Measurements from ENCODE around the gene ING5. TPM values are rescaled to one million over a fixed set of nuclear protein-coding genes. Genes with fewer than 3 reads are reported as not detected.
A peak's percentile ranks its signal among the peaks of the same experiment; 100 is the strongest.
"Not testable (repeated sequence)": the region's sequence is repeated elsewhere in the genome, so short reads cannot be mapped to it uniquely, and the experiment has no call there.

ING5 gene
- 10.3 and 45.2 TPM in 2 replicates for total RNA-seq (2014; rRNA removed; shearing (Covaris generic); ENCODE audit: low replicate concordance)

DNA sequence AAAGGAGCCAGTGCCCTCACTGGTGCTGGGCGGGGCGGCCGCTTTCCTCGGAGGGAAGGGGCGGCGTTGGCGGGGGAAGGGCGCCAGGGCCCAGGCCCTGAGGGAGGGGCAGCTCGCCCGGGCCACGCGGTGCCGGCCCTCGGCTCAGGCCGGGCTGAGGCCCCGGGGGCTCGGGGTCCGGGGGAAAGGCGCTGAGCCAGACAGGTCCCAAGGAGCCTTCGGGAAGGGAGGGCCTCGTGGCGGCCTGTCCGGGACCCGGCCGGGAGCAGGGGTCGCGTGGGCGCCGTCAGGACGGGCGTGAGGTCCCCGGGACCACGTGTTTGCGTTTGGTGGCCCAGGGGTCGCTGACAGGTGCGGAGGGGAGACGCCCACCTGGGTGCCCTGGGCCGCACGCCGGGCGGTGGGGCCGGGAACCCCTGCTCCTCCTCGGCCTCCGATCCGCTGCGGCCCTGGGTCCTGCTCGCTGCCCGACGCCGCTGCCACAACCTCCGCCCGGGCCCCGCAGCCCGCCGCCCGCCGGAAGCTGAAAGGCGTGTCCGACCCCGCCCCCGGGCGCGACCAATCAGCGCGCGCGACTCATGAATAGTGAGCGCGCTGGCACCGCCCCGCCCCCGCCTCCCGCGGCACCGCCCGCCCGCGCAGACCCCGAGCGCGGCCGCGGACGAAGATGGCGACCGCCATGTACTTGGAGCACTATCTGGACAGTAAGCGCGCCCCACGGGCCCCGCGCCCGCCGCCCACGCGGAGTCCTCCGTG is at the start of gene ING5:
TSS of gene ING5 (plus strand) at position 641 of the 756 bp plus-strand sequence. CDS start at position 668, 27 bp downstream.
- peak within 1 kb of the TSS; percentile 80 for H3K4me3 ChIP-seq
- H3K36me3 ChIP-seq, result peaks cover 19% of the 10 kb centered on the region
- peaks cover 5% of the 10 kb centered on the region; the same call in 1 of the 2 replicates for H3K9me3 ChIP-seq
- peak; percentile 95 for DNase-seq
- H3K27me3 ChIP-seq, result no peaks in the 10 kb centered on the region

DNA sequence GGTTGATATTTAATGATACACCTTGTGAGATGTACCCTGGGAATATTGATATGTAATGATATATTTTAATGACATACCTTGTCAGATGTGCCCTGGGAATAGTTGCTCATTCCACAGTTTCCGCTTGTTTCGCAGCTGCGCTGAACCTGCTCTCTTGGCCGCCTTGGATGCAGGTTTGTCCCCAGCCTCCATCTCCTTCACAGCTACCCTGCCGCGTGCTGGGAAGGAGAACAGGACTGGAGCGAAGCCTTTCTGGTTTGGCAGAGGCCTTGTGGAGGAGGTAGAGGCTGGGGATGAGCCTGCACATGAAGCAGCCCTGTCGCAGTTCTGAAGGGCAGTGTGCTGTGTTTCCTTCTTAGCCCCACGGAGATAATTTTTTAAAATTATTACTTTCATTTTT is 49.7 kb upstream of the ING5 start:
- no peak for DNase-seq
- H3K4me3 ChIP-seq, result no peak overlapping the region

DNA sequence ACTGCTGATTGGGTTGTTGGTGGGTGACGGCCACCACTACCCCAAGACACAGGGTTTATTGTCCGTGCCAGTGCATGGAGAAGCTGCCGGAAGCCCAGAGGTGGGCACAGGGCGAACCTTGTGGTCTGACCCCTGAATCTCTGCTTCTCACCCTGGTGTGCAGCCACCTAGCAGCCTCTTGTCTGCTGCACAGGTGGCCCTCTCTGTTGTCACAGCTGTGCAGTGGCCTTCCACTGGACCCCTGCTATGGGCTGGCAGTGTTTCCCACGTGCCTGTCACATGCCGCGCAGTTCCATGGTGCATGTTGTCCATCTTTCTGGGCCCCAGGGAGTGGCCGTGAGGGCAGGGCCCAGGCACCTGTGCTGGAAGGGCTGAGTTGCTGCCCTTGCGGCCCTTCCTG is 49.1 kb upstream of the ING5 start:
- DNase-seq, result no peak
- no peaks in the 10 kb centered on the region for H3K27me3 ChIP-seq
- no peak overlapping the region for H3K4me3 ChIP-seq
- no peaks in the 10 kb centered on the region for H3K9me3 ChIP-seq
- H3K36me3 ChIP-seq, result peaks cover 20% of the 10 kb centered on the region

More for the DNA sequence above, 49.7 kb upstream of the ING5 start:
- Histone ChIP-seq H3K36me3 (peaks cover 20% of the 10 kb centered on the region), H3K9me3 (no peaks in the 10 kb centered on the region), H3K27me3 (no peaks in the 10 kb centered on the region)

- Histone ChIP-seq H3K36me3 (peaks cover 20% of the 10 kb centered on the region), H3K27me3 (no peaks in the 10 kb centered on the region), H3K9me3 (no peaks in the 10 kb centered on the region), H3K4me3 (no peak overlapping the region)
- no peak for DNase-seq
Measured at GRCh38 chr2:241653210-241653750, 48.6 kb upstream of the ING5 start.

- peaks cover 28% of the 10 kb centered on the region for H3K36me3 ChIP-seq
- no peaks in the 10 kb centered on the region for H3K9me3 ChIP-seq
- no peak for DNase-seq
- H3K4me3 ChIP-seq, result no peak overlapping the region
- no peaks in the 10 kb centered on the region for H3K27me3 ChIP-seq
Measured at GRCh38 chr2:241654551-241654950, 47.3 kb upstream of the ING5 start.

- H3K4me3 ChIP-seq, result no peak overlapping the region
- no peaks in the 10 kb centered on the region for H3K27me3 ChIP-seq
- H3K9me3 ChIP-seq, result no peaks in the 10 kb centered on the region
- peaks cover 31% of the 10 kb centered on the region for H3K36me3 ChIP-seq
- DNase-seq, result no peak
Measured at GRCh38 chr2:241655516-241656189, 46.2 kb upstream of the ING5 start.

DNA sequence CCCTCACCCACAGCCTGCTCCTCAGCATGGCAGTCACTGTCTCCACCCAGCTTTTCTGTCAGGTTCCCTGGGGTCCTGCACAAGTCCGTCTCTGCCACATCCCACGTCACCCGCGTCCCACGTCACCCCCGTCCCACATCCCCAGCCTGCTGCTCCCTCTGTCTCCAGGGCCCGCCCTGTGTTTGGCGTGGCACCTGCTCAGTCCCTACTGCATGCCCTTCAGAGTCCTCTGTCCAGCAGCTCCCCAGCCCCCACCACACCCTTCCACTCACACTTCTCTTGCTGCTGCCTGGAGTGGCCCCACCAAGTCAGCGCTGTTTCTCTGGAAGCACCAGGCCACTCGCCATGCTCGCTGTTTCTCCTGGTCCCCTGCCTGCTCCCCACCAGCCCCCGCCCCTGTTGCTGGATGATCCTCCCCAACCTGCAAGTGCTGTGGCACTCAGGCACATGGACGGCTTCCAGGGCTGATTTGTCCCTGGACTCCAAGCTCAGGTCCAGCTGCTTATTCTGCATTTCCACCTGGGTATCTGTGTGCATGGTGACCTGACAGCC is 45.6 kb upstream of the ING5 start:
- H3K9me3 ChIP-seq, result no peaks in the 10 kb centered on the region
- no peak overlapping the region for H3K4me3 ChIP-seq
- H3K27me3 ChIP-seq, result no peaks in the 10 kb centered on the region
- no peak for DNase-seq
- H3K36me3 ChIP-seq, result peaks cover 26% of the 10 kb centered on the region

DNA sequence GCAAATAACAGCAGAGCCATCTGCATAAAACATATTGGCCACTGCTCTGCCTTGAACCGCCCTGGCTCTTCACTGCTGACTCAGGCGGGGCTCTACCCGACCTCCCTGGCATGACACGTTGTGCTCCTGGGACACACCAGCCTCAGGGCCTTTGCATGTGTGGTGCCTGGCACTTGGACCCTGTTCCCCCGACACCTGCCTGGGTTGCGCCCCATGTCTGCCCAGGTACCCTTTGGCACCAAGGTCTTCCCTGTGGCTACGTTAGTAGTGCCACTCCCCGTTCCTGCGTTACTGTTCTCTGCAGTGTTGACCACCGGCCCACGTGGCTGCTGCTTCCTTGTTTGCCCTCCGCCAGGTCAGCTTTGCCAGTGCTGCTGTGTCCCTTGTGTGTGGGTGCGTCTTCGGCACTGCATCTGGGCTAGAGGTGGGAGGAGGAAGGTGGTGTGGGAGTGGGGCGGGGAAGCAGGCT is 44.0 kb upstream of the ING5 start:
- H3K9me3 ChIP-seq, result no peaks in the 10 kb centered on the region
- DNase-seq, result no peak
- peaks cover 18% of the 10 kb centered on the region for H3K36me3 ChIP-seq
- H3K27me3 ChIP-seq, result no peaks in the 10 kb centered on the region
- H3K4me3 ChIP-seq, result no peak overlapping the region

- no peak overlapping the region for H3K4me3 ChIP-seq
- no peaks in the 10 kb centered on the region for H3K9me3 ChIP-seq
- no peaks in the 10 kb centered on the region for H3K27me3 ChIP-seq
- H3K36me3 ChIP-seq, result peaks cover 14% of the 10 kb centered on the region
- DNase-seq, result no peak
Measured at GRCh38 chr2:241658296-241658695, 43.5 kb upstream of the ING5 start.

- peak; percentile 23 for DNase-seq
- no peaks in the 10 kb centered on the region for H3K27me3 ChIP-seq
- no peak overlapping the region for H3K4me3 ChIP-seq
- no peaks in the 10 kb centered on the region for H3K9me3 ChIP-seq
- H3K36me3 ChIP-seq, result peaks cover 14% of the 10 kb centered on the region
Measured at GRCh38 chr2:241659150-241659739, 42.6 kb upstream of the ING5 start.

GRCh38 chr2:241660593-241661213 is 41.1 kb upstream of the ING5 start:
- Histone ChIP-seq H3K4me3 (no peak overlapping the region), H3K9me3 (no peaks in the 10 kb centered on the region), H3K36me3 (peaks cover 14% of the 10 kb centered on the region), H3K27me3 (no peaks in the 10 kb centered on the region)
- no peak for DNase-seq

- H3K9me3 ChIP-seq, H3K4me3 ChIP-seq, DNase-seq, H3K27me3 ChIP-seq: not testable (repeated sequence)
- H3K36me3 ChIP-seq, result peaks cover 20% of the 10 kb centered on the region
Measured at GRCh38 chr2:241662731-241663130, 39.1 kb upstream of the ING5 start.

- Histone ChIP-seq H3K9me3 (no peaks in the 10 kb centered on the region), H3K27me3 (no peaks in the 10 kb centered on the region), H3K4me3 (no peak overlapping the region), H3K36me3 (peaks cover 19% of the 10 kb centered on the region)
- DNase-seq, result no peak
Measured at GRCh38 chr2:241665731-241666440, 36.0 kb upstream of the ING5 start.

- H3K27me3 ChIP-seq, result no peaks in the 10 kb centered on the region
- H3K4me3 ChIP-seq, result no peak overlapping the region
- no peak for DNase-seq
- no peaks in the 10 kb centered on the region for H3K9me3 ChIP-seq
- peaks cover 16% of the 10 kb centered on the region for H3K36me3 ChIP-seq
Measured at GRCh38 chr2:241666627-241667400, 35.0 kb upstream of the ING5 start.

DNA sequence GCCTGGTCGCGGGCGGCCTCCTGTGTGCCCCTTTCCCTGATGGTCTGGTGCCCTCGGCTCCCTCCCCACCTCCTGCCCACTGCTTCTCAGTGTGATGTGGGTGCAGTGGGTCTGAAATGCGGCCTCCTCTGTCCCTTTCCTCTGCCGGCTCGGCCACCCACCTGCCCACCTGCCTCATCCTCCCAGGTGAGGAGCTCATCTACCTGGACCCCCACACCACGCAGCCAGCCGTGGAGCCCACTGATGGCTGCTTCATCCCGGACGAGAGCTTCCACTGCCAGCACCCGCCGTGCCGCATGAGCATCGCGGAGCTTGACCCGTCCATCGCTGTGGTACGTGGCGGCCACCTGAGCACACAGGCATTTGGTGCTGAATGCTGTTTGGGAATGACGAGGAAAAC is 33.5 kb upstream of the ING5 start:
- Histone ChIP-seq H3K36me3 (peaks cover 22% of the 10 kb centered on the region), H3K4me3 (no peak overlapping the region), H3K27me3 (no peaks in the 10 kb centered on the region), H3K9me3 (no peaks in the 10 kb centered on the region)
- no peak for DNase-seq

Measured in MG63 (cell line).